Endothelial cell of umbilical vein (primary cell): Measurements from ENCODE around the gene SIGLEC7. TPM values are rescaled to one million over a fixed set of nuclear protein-coding genes. Genes with fewer than 3 reads are reported as not detected.

ENCODE experiments used
- BruUV-seq: library from RNA; stranded (reverse); fragments of 400-500 nt; replicated peaks from 2 replicates; lab custom pipeline; 2021; lab: Mats Ljungman, UMichigan
- CTCF ChIA-PET: fragments of 300-600, 350-600 bp; sonication (Branson Sonifier 250); formaldehyde crosslinking; loops from one replicate; lab custom pipeline; 2021; ENCODE audit warnings: antibody characterized with exemption, inconsistent platforms; lab: Charles Lee
- POLR2A ChIA-PET: fragments of 300-600, 350-600 bp; sonication (Branson Sonifier 250); formaldehyde crosslinking; loops from one replicate; lab custom pipeline; 2021; ENCODE audit warnings: antibody characterized with exemption, inconsistent platforms; lab: Charles Lee
- DNase-seq: peaks from one replicate; pipeline ENCODE4 v3.0.0-alpha.2; 2011; ENCODE audit warnings: low read depth, low spot score
- FAIRE-seq: peaks from 2 replicates; lab custom pipeline; 2011; peaks lifted over from hg19 to GRCh38; lab: Jason Lieb, UNC
- H2AFZ ChIP-seq: 2 replicates; pipeline ENCODE4 v1.6.0; 2012; ENCODE audit warnings: low read depth, low read length, control low read depth, inconsistent platforms
- H3K27ac ChIP-seq: 2 replicates; pipeline ENCODE4 v1.5.1; 2011; ENCODE audit warnings: low read depth, mild to moderate bottlenecking, control low read depth, low read length, moderate library complexity; ENCODE audit not compliant: insufficient read depth
- H3K27me3 ChIP-seq, 2 experiments: 2 replicates each; pipeline versions ENCODE4 v1.6.0 to v1.6.1; 2011; ENCODE audit warnings: low read length in 2 of 2, mixed read lengths in 1 of 2; ENCODE audit not compliant: control insufficient read depth in 2 of 2, insufficient read depth in 2 of 2
- H3K36me3 ChIP-seq, 2 experiments: 2 replicates in 1 of 2; 3 replicates in 1 of 2; pipeline ENCODE4 v1.5.1; 2011; ENCODE audit warnings: low read length in 2 of 2, mild to moderate bottlenecking in 1 of 2, moderate library complexity in 1 of 2; ENCODE audit not compliant: control insufficient read depth in 2 of 2, insufficient read depth in 2 of 2; ENCODE audit errors: extremely low read depth in 1 of 2
- H3K4me1 ChIP-seq: 3 replicates; pipeline ENCODE4 v1.5.1; 2011; ENCODE audit warnings: mild to moderate bottlenecking, low read length; ENCODE audit not compliant: control insufficient read depth, insufficient read depth; ENCODE audit errors: extremely low read depth
- H3K4me2 ChIP-seq: 2 replicates; pipeline ENCODE4 v1.6.1; 2011; ENCODE audit warnings: low read length, control low read depth, mixed read lengths; ENCODE audit not compliant: insufficient read depth
- H3K4me3 ChIP-seq, 3 experiments: fragments of 200-600 bp in 1 of 3; sonication (generic), shearing (Covaris generic) in 1 of 3; replicated peaks in 1 of 3; 2 replicates each; pipeline ENCODE4 v1.5.1; 2011 to 2016; ENCODE audit warnings: control low read depth in 3 of 3, low read length in 3 of 3, mild to moderate bottlenecking in 2 of 3, inconsistent platforms in 1 of 3, low read depth in 1 of 3, moderate library complexity in 1 of 3; ENCODE audit not compliant: insufficient read depth in 1 of 3
- H3K79me2 ChIP-seq: 2 replicates; pipeline ENCODE4 v1.6.0; 2012; ENCODE audit warnings: low read length, inconsistent platforms; ENCODE audit not compliant: control insufficient read depth, insufficient read depth
- H3K9ac ChIP-seq: replicated peaks from 2 replicates; pipeline ENCODE3; 2011; ENCODE audit warnings: low read length, control low read depth; ENCODE audit not compliant: insufficient read depth; ENCODE audit errors: extremely low read depth
- H3K9me1 ChIP-seq: replicated peaks from 3 replicates; pipeline ENCODE4 v1.6.0; 2011; ENCODE audit warnings: mild to moderate bottlenecking, low read length; ENCODE audit not compliant: control insufficient read depth, insufficient read depth; ENCODE audit errors: extremely low read depth
- H3K9me3 ChIP-seq: replicated peaks from 2 replicates; pipeline ENCODE4 v1.5.1; 2012; ENCODE audit warnings: low read length, inconsistent platforms; ENCODE audit not compliant: control insufficient read depth, insufficient read depth
- H4K20me1 ChIP-seq: replicated peaks from 2 replicates; pipeline ENCODE3; 2011; ENCODE audit warnings: mild to moderate bottlenecking, low read length; ENCODE audit not compliant: control insufficient read depth, insufficient read depth; ENCODE audit errors: extremely low read depth
- EZH2 ChIP-seq: IDR thresholded peaks from 2 replicates; pipeline ENCODE4 v1.6.1; 2012; ENCODE audit warnings: borderline replicate concordance, low read depth, mild to moderate bottlenecking, moderate library complexity, low read length, inconsistent platforms; ENCODE audit not compliant: severe bottlenecking
- FOS ChIP-seq: IDR thresholded peaks from 2 replicates; pipeline ENCODE4 v1.6.1; 2011; ENCODE audit warnings: mild to moderate bottlenecking, low read length, moderate library complexity, borderline replicate concordance; ENCODE audit not compliant: insufficient read depth
- GATA2 ChIP-seq: IDR thresholded peaks from 2 replicates; pipeline ENCODE4 v1.7.0; 2011; ENCODE audit warnings: low read depth, mild to moderate bottlenecking, moderate library complexity, mixed read lengths, low read length; ENCODE audit not compliant: insufficient read length, insufficient read depth
- JUN ChIP-seq: IDR thresholded peaks from 2 replicates; pipeline ENCODE4 v1.6.1; 2011; ENCODE audit warnings: borderline replicate concordance, low read depth; ENCODE audit not compliant: insufficient read length, insufficient read depth
- MYC ChIP-seq: IDR thresholded peaks from one replicate; pipeline ENCODE4 v1.6.1; 2011; ENCODE audit warnings: mild to moderate bottlenecking, low read depth, low read length
- POLR2A ChIP-seq: IDR thresholded peaks from 2 replicates; pipeline ENCODE4 v1.6.1; 2012; ENCODE audit warnings: low read depth, mild to moderate bottlenecking, control low read depth, low read length
- POLR2AphosphoS5 ChIP-seq: IDR thresholded peaks from 2 replicates; pipeline ENCODE4 v1.6.1; 2012; ENCODE audit warnings: low read depth, mild to moderate bottlenecking, control low read depth, low read length, moderate library complexity; ENCODE audit not compliant: insufficient read depth
- dilution Hi-C: fragments of 300-500 bp; cut with MboI; formaldehyde crosslinking; loops from one replicate; pipeline ENCODE4 v1.15.0; 2019; ENCODE audit warnings: low sequenced_read_pairs; ENCODE audit not compliant: extremely low pct_ligation_motif_present
- intact Hi-C: fragments of 100-400 bp; cut with micrococcal nuclease; formaldehyde crosslinking; loops from one replicate; pipeline ENCODE4 v1.10.0; 2022
- polyA plus RNA-seq, 4 experiments: library from polyadenylated mRNA; depleted of rRNA in 3 of 4; stranded (reverse) in 3 of 4; unstranded in 1 of 4; fragments of >200 nt; gene quantifications; 2 replicates each; pipeline versions ENCODE4 v1.2.1 to v1.2.3, GENCODE V29; 2011 to 2012; ENCODE audit warnings: missing spikeins in 1 of 4
- total RNA-seq: library from RNA; stranded (reverse); gene quantifications from 2 replicates; pipeline ENCODE4 v1.2.3, GENCODE V29; 2021
- TF ChIP-seq, protein P1 (sequence below): IDR thresholded peaks from 2 replicates; pipeline ENCODE4 v1.6.1; 2011; ENCODE audit not compliant: insufficient read depth, insufficient read length
- TF ChIP-seq, protein P2 (sequence below), 2 donors: IDR thresholded peaks; 1 replicate in 1 of 2; 2 replicates in 1 of 2; pipeline ENCODE4 v1.5.1; 2011; ENCODE audit warnings: low read length in 2 of 2, mild to moderate bottlenecking in 2 of 2, moderate library complexity in 2 of 2, control low read depth in 1 of 2, inconsistent platforms in 1 of 2, low read depth in 1 of 2; ENCODE audit not compliant: insufficient read depth in 1 of 2; ENCODE audit errors: extremely low read depth in 1 of 2

SIGLEC7 gene
- total and polyA plus RNA-seq, 2 donors (not counting 3 experiments of a cell fraction or from before 2014, with no cell fraction given) = not detected

DNA sequence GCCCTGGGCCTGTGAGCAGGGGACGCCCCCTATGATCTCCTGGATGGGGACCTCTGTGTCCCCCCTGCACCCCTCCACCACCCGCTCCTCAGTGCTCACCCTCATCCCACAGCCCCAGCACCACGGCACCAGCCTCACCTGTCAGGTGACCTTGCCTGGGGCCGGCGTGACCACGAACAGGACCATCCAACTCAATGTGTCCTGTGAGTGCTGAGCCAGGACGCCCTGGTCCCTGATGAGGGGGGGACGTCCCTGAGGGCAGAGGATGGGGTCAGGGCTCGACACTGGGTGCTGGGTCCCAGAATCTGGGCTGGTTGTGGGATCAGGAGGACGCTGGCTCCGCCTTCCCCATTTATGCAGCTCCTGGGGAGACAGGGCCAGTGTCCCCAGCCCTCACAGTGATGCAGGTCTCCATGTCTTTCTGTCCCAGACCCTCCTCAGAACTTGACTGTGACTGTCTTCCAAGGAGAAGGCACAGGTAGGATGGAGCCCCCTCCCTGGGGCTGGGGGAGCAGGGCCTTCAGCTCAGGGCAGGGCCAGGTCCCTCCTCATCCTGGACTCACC lies 2.5 kb downstream of the SIGLEC7 start:
- Histone ChIP-seq H3K27me3 (no peaks in the 10 kb centered on the region), H3K9me3 (no peaks in the 10 kb centered on the region), H3K79me2 (no peaks in the 10 kb centered on the region), H3K27ac (no peak overlapping the region), H4K20me1 (no peaks in the 10 kb centered on the region), H3K36me3 (no peaks in the 10 kb centered on the region), H3K9ac (no peak overlapping the region), H3K4me3 (no peak overlapping the region), H3K4me2 (no peak overlapping the region), H3K9me1 (no peaks in the 10 kb centered on the region), H2AFZ (no peak overlapping the region), H3K4me1 (no peaks in the 10 kb centered on the region)
- CTCF ChIA-PET = no interaction called here
- no TSS peak for BruUV-seq
- FAIRE-seq (no peak), DNase-seq (no peak)
- POLR2A ChIA-PET = no interaction called here
- TF ChIP-seq JUN (no peak), POLR2A (no peak), GATA2 (no peak), POLR2AphosphoS5 (no peak), MYC (no peak), FOS (no peak), EZH2 (no peak)
- TF ChIP-seq, protein P1, sequence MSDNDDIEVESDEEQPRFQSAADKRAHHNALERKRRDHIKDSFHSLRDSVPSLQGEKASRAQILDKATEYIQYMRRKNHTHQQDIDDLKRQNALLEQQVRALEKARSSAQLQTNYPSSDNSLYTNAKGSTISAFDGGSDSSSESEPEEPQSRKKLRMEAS = no peak
- TF ChIP-seq, protein P2, sequence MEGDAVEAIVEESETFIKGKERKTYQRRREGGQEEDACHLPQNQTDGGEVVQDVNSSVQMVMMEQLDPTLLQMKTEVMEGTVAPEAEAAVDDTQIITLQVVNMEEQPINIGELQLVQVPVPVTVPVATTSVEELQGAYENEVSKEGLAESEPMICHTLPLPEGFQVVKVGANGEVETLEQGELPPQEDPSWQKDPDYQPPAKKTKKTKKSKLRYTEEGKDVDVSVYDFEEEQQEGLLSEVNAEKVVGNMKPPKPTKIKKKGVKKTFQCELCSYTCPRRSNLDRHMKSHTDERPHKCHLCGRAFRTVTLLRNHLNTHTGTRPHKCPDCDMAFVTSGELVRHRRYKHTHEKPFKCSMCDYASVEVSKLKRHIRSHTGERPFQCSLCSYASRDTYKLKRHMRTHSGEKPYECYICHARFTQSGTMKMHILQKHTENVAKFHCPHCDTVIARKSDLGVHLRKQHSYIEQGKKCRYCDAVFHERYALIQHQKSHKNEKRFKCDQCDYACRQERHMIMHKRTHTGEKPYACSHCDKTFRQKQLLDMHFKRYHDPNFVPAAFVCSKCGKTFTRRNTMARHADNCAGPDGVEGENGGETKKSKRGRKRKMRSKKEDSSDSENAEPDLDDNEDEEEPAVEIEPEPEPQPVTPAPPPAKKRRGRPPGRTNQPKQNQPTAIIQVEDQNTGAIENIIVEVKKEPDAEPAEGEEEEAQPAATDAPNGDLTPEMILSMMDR (IDR thresholded peaks at IDR 0.05; ENCODE audit: extremely low read depth in 1 of 2, insufficient read depth in 1 of 2, low read depth in 1 of 2, low read length in 2 of 2) = no peak
- dilution Hi-C loops (no loop called here), intact Hi-C loops (no loop called here)
